ENCODE data around the gene KERA.

KERA gene

GRCh38 chr12:91043408-91043807 is 14.4 kb downstream of the KERA start:
- DNase-seq (ENCODE audit: low read depth): no peak
- no peak overlapping the region for H3K4me3 ChIP-seq (ENCODE audit: low read depth, low read length)
- TF ChIP-seq CTCF (IDR thresholded peaks at IDR 0.05; ENCODE audit: control insufficient read depth, extremely low read depth, insufficient read depth): no peak

- TF ChIP-seq CTCF (IDR thresholded peaks at IDR 0.05; ENCODE audit: control insufficient read depth, extremely low read depth, insufficient read depth): no peak
- no peak overlapping the region for H3K4me3 ChIP-seq (ENCODE audit: low read depth, low read length)
- DNase-seq (ENCODE audit: low read depth): no peak
These were observed 17.6 kb downstream of the KERA start for GRCh38 chr12:91040096-91040755.

GRCh38 chr12:91037276-91037675 is 20.5 kb downstream of the KERA start:
- DNase-seq (ENCODE audit: low read depth): no peak
- no peak overlapping the region for H3K4me3 ChIP-seq (ENCODE audit: low read depth, low read length)
- no peak for TF ChIP-seq CTCF (IDR thresholded peaks at IDR 0.05; ENCODE audit: control insufficient read depth, extremely low read depth, insufficient read depth)

GRCh38 chr12:91033251-91033650 is 24.6 kb downstream of the KERA start:
- no peak for DNase-seq (ENCODE audit: low read depth)
- H3K4me3 ChIP-seq (ENCODE audit: low read depth, low read length): no peak overlapping the region
- TF ChIP-seq CTCF (IDR thresholded peaks at IDR 0.05; ENCODE audit: control insufficient read depth, extremely low read depth, insufficient read depth): no peak

- no peak for TF ChIP-seq CTCF (IDR thresholded peaks at IDR 0.05; ENCODE audit: control insufficient read depth, extremely low read depth, insufficient read depth)
These were observed 34.4 kb downstream of the KERA start for GRCh38 chr12:91023326-91024004.

GRCh38 chr12:91021076-91021475 is 36.7 kb downstream of the KERA start:
- no peak for TF ChIP-seq CTCF (IDR thresholded peaks at IDR 0.05; ENCODE audit: control insufficient read depth, extremely low read depth, insufficient read depth)
- H3K4me3 ChIP-seq (ENCODE audit: low read depth, low read length): no peak overlapping the region
- no peak for DNase-seq (ENCODE audit: low read depth)

More at GRCh38 chr12:91023326-91024004, 34.4 kb downstream of the KERA start:
- DNase-seq (ENCODE audit: low read depth): no peak
- H3K4me3 ChIP-seq (ENCODE audit: low read depth, low read length): no peak overlapping the region
